Activated T-cell treated with anti-CD3 and anti-CD28 coated beads for 1 hour (primary cell): Measurements from ENCODE around the gene FERMT1.
"Not testable (repeated sequence)": the region's sequence is repeated elsewhere in the genome, so short reads cannot be mapped to it uniquely, and the experiment has no call there.

Experiments
- DNase-seq: peaks from one replicate; pipeline ENCODE4 v3.0.0-alpha.2; 2020; ENCODE audit warnings: low read depth

The FERMT1 gene

GRCh38 chr20:6039766-6040165 lies 83.1 kb downstream of the FERMT1 start:
- DNase-seq, result no peak

DNA sequence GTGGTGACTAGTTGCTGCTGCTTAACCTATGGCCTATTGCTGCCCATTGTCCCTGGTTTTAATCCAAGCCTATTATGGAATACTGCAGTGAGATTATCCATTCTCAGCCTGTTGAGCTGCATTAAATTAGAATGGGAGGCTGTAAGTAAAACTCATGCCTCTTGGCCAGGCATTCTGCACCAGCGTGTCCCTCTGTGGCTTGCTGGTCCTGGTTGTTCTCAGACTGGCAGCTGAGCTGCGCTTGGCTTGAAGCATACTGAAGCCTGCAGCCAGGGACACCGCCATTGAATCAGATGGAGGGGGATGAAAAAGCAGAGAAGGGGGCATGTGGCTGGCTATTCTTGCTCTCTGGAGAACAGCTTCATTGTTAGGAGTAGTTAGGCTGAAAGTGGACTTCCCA lies 84.6 kb downstream of the FERMT1 start:
- no peak for DNase-seq

DNA sequence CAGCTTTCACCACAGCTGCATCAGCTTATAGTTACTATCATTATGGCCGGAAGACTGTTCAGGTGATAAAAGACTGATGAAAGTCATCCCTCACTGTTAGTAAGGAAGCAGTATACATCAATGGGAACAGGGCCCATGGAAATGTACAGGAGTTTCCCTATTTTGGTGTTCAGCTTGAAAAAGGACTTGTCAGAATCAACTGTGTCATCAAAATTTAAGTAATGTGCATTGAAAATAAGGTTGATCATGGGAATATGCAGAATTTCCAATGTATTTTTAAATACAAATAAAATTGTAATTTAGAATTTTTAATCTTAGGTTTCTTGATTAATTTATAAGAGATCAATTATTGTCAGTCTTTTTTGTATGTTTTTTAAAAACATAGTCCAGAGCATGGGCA lies 85.7 kb downstream of the FERMT1 start:
- no peak for DNase-seq

DNA sequence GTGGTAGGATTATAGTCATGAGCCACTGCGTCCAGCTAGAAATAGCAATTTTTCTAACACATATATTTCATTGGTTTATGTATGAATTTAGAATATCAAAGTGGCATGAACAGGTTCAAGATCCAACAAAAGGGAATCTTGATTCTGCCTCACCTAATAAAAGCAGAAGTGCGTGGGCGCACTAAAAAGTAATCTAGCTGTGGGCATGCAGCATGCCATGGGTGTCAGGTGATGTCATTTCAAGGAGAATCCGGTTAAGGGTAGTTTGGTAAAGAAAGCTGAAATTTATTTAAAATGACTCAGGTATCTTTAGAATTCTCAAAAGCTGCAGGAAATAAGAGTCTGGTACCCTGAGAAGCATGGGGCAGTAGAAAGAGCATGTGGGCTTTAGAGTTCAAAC lies 86.6 kb downstream of the FERMT1 start:
- no peak for DNase-seq

GRCh38 chr20:6034134-6034969 lies 88.5 kb downstream of the FERMT1 start:
- DNase-seq, result no peak

- DNase-seq, result not testable (repeated sequence)
Measured at GRCh38 chr20:6032907-6033306, 89.9 kb downstream of the FERMT1 start.

DNA sequence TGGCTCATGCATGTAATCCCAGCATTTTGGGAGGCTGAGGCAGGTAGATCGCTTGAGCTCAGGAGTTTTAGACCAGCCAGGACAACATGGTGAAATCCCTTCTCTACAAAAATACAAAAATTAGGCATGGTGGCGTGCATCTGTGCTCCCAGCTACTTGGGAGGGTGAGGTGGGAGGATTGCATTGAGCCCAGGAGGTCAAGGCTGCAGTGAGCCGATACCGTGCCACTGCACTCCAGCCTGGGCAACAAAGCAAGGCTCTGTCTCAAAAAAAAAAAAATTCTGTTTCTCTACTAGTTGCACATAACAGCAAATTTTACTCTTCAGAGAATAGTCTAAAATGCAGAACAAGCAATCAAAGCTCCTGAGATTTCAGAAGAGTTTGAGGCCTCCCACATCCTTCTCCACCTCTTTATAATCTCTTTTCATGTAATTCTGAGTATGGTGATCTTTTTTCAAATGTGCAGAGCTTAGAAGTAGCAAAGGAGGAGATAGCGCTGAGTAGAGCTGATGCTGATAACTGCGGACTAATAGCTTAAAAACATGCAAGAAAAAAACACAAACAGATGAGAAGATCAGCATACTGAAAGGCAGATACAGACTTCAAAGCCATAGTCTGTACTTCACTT lies 92.3 kb downstream of the FERMT1 start:
- no peak for DNase-seq

DNA sequence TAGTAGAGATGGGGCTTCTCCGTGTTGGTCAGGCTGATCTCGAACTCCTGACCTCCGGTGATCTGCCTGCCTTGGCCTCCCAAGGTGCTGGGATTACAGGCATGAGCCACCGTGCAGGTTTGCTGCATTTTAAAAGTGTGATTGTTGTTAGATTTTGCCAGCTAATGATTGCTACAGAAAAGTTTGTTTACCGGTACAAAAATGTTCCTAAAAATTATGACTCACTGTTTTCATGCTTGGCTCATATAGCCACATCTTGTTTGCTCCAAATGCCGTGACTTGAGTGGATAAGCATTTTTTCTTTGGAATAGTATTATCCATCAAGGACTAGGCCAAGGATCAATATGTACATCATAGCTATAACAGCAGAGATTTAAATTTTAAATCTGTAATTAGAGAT lies 93.3 kb downstream of the FERMT1 start:
- DNase-seq, result no peak

- no peak for DNase-seq
Measured at GRCh38 chr20:6028818-6029217, 94.0 kb downstream of the FERMT1 start.

DNA sequence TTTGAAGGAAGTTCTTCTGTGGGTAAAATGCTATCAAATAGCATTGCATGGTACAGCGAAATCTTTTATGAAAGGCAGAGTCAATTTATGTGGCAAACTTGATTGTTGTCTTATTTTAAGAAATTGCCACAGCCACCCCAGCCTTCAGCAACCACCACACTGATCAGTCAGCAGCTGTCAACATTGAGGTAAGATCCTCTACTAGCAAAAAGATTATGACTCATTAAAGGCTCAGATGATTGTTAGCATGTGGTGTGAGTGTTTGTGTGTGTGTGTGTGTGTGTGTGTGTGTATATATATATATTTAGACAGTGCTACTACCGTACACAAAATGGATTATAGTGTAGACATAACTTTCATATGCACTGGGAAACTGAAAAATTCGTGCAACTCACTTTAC lies 96.8 kb downstream of the FERMT1 start:
- no peak for DNase-seq
